Right cardiac atrium (tissue), 5 donors: ENCODE results near the gene REG1A. TPM values are rescaled to one million over a fixed set of nuclear protein-coding genes. Genes with fewer than 3 reads are reported as not detected.
A peak's percentile ranks its signal among the peaks of the same experiment; 100 is the strongest.

Experiments
- ATAC-seq, 2 donors: fragments of 200-7000 bp; cut with Tn5 transposase; one replicate each; pipeline versions ENCODE4 v1.8.0 to v1.9.1; 2020; ENCODE audit warnings: moderate library complexity in 2 of 2, mild to moderate bottlenecking in 1 of 2
- DNase-seq, 3 donors: peaks; one replicate each; pipeline ENCODE4 v3.0.0-alpha.2; 2020
- H3K27ac ChIP-seq: one replicate; pipeline ENCODE4 v1.5.1; 2013; ENCODE audit warnings: mild to moderate bottlenecking, low read length, control low read depth, moderate library complexity
- H3K27me3 ChIP-seq: one replicate; pipeline ENCODE4 v1.6.1; 2013; ENCODE audit not compliant: control insufficient read depth, insufficient read depth
- H3K4me1 ChIP-seq: one replicate; pipeline ENCODE4 v1.6.1; 2013; ENCODE audit warnings: low read length; ENCODE audit not compliant: control insufficient read depth, insufficient read depth
- H3K4me3 ChIP-seq: one replicate; pipeline ENCODE4 v1.5.1; 2013; ENCODE audit warnings: low read length, control low read depth
- H3K9me3 ChIP-seq: one replicate; pipeline ENCODE4 v1.6.1; 2013; ENCODE audit warnings: low read length; ENCODE audit not compliant: control insufficient read depth
- WGBS: extraction: QIAGEN DNeasy Blood & Tissue Kit; methylation state at CpG from one replicate; pipeline ENCODE4 v1.1.7; 2013; 5-methylcytosine and 5-hydroxymethylcytosine counted together
- intact Hi-C, 4 donors: fragments of 100-400 bp; cut with DNase I; formaldehyde crosslinking; loops; one replicate each; pipeline versions ENCODE4 v1.11.0 to v1.14.0; 2022 to 2023
- long read RNA-seq, 4 donors: library from polyadenylated mRNA; unstranded; transcript quantifications; one replicate each; pipeline ENCODE4 v2.0.0, GENCODE V29; 2020 to 2021
- polyA plus RNA-seq: library from polyadenylated mRNA; stranded (reverse); fragments of 200-250 nt; gene quantifications from one replicate; pipeline ENCODE4 v1.2.3, GENCODE V29; 2013
- total RNA-seq, 4 donors: library from RNA; stranded (reverse); fragmentation: NEBNext Ultra II Directional; extraction: Animal tissue kit (Norgen Biotek cat#: 25700); gene quantifications; one replicate each; pipeline ENCODE4 v1.2.1, GENCODE V29; 2021
- donor health status: healthy with polysubstance abuse.
- donor health status: DM: no; HTN: yes; CAD: no.
- donor health status: DM: no; HTN: no; CAD: no.
- donor health status: DM: no; HTN: yes; CAD: no; lungs with severe emphysema.
- donor health status: DM: yes; HTN: yes; CAD: no.

Gene REG1A
- total RNA-seq = 1 to 10 TPM in 1 of 4 donors, not detected in 3; 1.4 TPM
- 1.7 TPM for polyA plus RNA-seq
- long read RNA-seq, donor 1 = 0 reads
- long read RNA-seq, donor 2 = 0 reads
- long read RNA-seq, donor 3 = 0 reads
- long read RNA-seq, donor 4 = 0 reads

GRCh38 chr2:79120194-79120713 is at the start of gene REG1A:
Gene REG1A (plus strand): TSS chr2:79120488. CDS start chr2:79120862, 374 bp downstream.
- H3K27me3 ChIP-seq = no peaks in the 10 kb centered on the region
- DNase-seq = no peak
- 63% methylated on average over 6 of the region's 6 CpGs for WGBS

DNA sequence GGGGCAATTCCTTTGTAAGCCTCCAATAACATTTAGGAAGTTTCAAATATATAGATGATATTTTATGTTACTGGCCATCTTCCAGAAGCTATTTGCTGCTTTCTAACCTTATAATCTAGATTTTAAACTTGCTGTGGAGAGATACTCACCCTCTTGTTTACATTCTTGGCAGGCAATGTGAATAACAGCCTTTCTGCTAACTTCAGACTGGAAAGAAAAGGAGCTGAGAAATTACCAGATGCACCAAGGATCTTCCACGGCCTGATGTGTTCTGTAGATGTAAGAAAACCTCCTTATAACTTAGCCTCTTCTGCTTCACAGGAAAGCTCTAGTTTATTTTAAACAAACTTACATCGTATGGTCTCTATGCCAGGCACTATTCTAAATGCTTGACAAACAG is 49.2 kb upstream of the REG1A start:
- no peaks in the 10 kb centered on the region for H3K4me1 ChIP-seq
- 79% methylated on average over 2 of the region's 2 CpGs for WGBS
- no peaks in the 10 kb centered on the region for H3K9me3 ChIP-seq
- DNase-seq (no peak), ATAC-seq (no peak)
- intact Hi-C loops = no loop called here
- H3K27me3 ChIP-seq = no peaks in the 10 kb centered on the region
- no peak overlapping the region for H3K4me3 ChIP-seq
- H3K27ac ChIP-seq = no peak overlapping the region

More at GRCh38 chr2:79120194-79120713, at the start of gene REG1A:
- Histone ChIP-seq H3K4me1 (no peaks in the 10 kb centered on the region), H3K9me3 (no peaks in the 10 kb centered on the region), H3K27ac (no peak within 1 kb of the TSS), H3K4me3 (no peak within 1 kb of the TSS)
- no peak for ATAC-seq
- intact Hi-C loops = no loop called here

DNA sequence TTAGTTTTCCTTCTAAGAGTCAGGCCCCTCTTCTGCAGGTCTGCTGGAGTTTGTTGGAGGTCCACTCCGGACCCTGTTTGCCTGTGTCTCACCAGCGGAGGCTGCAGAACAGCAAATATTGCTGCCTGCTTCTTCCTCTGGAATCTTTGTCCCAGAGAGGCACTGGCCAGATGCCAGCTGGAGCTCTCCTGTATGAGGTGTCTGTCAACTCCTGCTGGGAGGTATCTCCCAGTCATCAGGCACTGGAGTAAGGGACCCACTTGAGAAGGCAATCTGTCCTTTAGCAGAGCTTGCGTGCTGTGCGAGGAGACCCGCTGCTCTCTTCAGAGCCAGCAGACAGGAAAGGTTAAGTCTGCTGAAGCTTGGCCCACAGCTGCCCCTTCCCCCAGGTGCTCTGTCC is 37.3 kb upstream of the REG1A start:
- no peak overlapping the region for H3K27ac ChIP-seq
- ATAC-seq (no peak), DNase-seq (peak in 1 of 3 donors; percentile 52)
- H3K4me1 ChIP-seq = no peaks in the 10 kb centered on the region
- intact Hi-C loops = no loop called here
- 70% methylated on average over 5 of the region's 5 CpGs for WGBS
- H3K4me3 ChIP-seq = no peak overlapping the region
- no peaks in the 10 kb centered on the region for H3K9me3 ChIP-seq
- H3K27me3 ChIP-seq = no peaks in the 10 kb centered on the region

GRCh38 chr2:79083597-79084251 is 36.6 kb upstream of the REG1A start:
- H3K9me3 ChIP-seq = no peaks in the 10 kb centered on the region
- H3K27me3 ChIP-seq = no peaks in the 10 kb centered on the region
- DNase-seq (no peak), ATAC-seq (no peak)
- no peak overlapping the region for H3K27ac ChIP-seq
- H3K4me1 ChIP-seq = no peaks in the 10 kb centered on the region
- intact Hi-C loops = no loop called here
- H3K4me3 ChIP-seq = no peak overlapping the region

DNA sequence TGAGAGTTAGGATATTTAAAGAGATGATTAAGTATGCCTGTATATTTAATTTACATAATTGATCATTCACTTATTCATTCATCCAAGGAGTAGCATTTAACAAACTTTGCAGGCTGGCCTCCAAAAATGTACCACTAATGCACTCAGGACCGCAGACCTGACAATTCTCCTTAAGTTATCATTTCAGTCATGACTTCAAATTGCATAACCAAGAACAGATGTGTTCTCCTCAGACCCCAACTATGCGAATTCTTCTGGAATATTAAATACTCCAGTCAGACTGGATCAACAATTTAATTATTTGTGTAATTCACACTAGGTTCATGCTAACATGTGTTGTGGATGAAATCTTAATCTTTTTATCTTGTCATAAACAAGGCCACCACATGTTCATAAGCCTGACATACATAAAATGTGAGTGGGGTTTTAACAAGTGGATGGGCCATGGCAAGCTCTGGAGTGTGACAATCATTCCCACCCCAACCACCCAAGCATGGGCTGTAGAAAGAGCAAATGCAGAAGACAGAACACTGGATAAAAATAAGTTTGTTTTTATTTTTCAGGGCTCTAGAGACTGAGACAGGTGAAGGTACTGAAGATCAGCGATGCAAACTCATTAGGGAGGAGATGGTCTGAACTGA is 35.7 kb upstream of the REG1A start:
- ATAC-seq = no peak
- DNase-seq = no peak
- H3K27me3 ChIP-seq = no peaks in the 10 kb centered on the region
- H3K4me3 ChIP-seq = no peak overlapping the region
- no peak overlapping the region for H3K27ac ChIP-seq
- WGBS = 80% methylated on average over 3 of the region's 3 CpGs
- no peaks in the 10 kb centered on the region for H3K9me3 ChIP-seq
- H3K4me1 ChIP-seq = no peaks in the 10 kb centered on the region
- intact Hi-C loops = no loop called here

- 78% methylated on average over 3 of the region's 3 CpGs for WGBS
- H3K4me3 ChIP-seq = no peak overlapping the region
- H3K27me3 ChIP-seq = no peaks in the 10 kb centered on the region
- H3K27ac ChIP-seq = no peak overlapping the region
- intact Hi-C loops = no loop called here
- no peaks in the 10 kb centered on the region for H3K9me3 ChIP-seq
- no peaks in the 10 kb centered on the region for H3K4me1 ChIP-seq
- DNase-seq = no peak
- ATAC-seq = no peak
Measured at GRCh38 chr2:79085382-79085781, 34.9 kb upstream of the REG1A start.

- WGBS = 53% methylated on average over 4 of the region's 4 CpGs
- no peak for ATAC-seq
Measured at GRCh38 chr2:79086255-79086654, 34.0 kb upstream of the REG1A start.

DNA sequence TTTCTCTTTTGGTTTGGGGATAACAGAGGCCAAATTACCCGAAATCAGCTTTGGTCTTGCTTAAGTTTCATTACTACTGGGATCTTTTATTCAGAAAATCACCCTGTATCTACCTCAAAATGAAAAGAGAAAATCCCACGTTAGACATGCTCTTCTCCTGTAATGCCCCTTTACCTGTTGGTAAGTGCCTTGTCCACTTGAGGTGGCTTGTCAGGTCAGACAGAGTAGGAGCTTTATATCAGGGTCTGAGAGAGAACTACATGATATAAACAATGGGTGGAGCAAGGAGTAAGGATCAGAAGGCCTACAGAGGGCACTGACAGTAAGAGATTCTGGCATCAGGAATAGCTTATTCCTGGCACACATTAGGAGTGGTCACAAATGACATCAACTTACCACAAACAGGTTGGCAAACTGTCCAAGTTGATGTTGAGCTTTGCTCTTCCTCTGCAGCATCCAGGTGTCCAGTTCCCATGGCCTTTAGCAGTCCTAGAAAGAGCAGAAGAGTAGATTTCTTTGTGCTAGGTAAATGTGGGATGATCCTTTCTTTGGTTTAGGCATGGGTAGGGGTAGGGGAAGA is 32.4 kb upstream of the REG1A start, which contains the start of gene REG1B:
Gene REG1B, minus strand, starts transcription at position 209 of the 580 bp plus-strand sequence. CDS start 381 bp downstream, outside the sequence.
- DNase-seq (no peak), ATAC-seq (no peak)

More at GRCh38 chr2:79086255-79086654, 34.0 kb upstream of the REG1A start:
- Histone ChIP-seq H3K4me1 (no peaks in the 10 kb centered on the region), H3K4me3 (no peak overlapping the region), H3K27me3 (no peaks in the 10 kb centered on the region), H3K27ac (no peak overlapping the region), H3K9me3 (no peaks in the 10 kb centered on the region)
- no peak for DNase-seq
- intact Hi-C loops = no loop called here

DNA sequence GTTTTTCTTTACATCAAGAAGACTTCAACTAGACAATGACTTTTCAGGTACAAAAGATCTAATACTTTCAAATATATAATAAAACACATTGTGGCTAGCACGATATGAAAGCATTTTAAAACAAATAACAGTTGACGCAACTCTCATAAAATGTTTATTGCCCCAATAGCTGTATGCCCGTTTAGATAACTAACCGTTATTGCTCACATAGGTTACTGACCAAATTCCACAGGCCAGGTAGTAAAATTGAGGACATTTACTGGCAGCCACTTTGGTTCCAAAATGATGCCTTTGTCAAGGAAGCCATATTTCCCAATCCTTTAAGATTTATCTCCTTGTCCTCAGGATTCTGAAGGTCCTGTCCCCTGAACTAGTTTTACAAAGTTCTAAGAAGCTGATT is 29.6 kb upstream of the REG1A start:
- intact Hi-C loops = no loop called here
- no peaks in the 10 kb centered on the region for H3K4me1 ChIP-seq
- no peaks in the 10 kb centered on the region for H3K27me3 ChIP-seq
- ATAC-seq (no peak), DNase-seq (no peak)
- no peak overlapping the region for H3K27ac ChIP-seq
- no peak overlapping the region for H3K4me3 ChIP-seq
- no peaks in the 10 kb centered on the region for H3K9me3 ChIP-seq
- 88% methylated on average over 4 of the region's 4 CpGs for WGBS

More for the DNA sequence above, 32.4 kb upstream of the REG1A start, which contains the start of gene REG1B:
- intact Hi-C loops = no loop called here
- H3K9me3 ChIP-seq = no peaks in the 10 kb centered on the region
- H3K27ac ChIP-seq = no peak within 1 kb of the TSS
- WGBS = 61% methylated on average over 2 of the region's 2 CpGs
- no peak within 1 kb of the TSS for H3K4me3 ChIP-seq
- H3K27me3 ChIP-seq = no peaks in the 10 kb centered on the region
- H3K4me1 ChIP-seq = no peaks in the 10 kb centered on the region

- no peak overlapping the region for H3K27ac ChIP-seq
- no peaks in the 10 kb centered on the region for H3K9me3 ChIP-seq
- intact Hi-C loops = no loop called here
- no peaks in the 10 kb centered on the region for H3K4me1 ChIP-seq
- no peak for ATAC-seq
- DNase-seq = no peak
- H3K4me3 ChIP-seq = no peak overlapping the region
- H3K27me3 ChIP-seq = no peaks in the 10 kb centered on the region
- 87% methylated on average over 6 of the region's 6 CpGs for WGBS
Measured at GRCh38 chr2:79097843-79098242, 22.4 kb upstream of the REG1A start.

- Histone ChIP-seq H3K27me3 (no peaks in the 10 kb centered on the region), H3K4me1 (no peaks in the 10 kb centered on the region), H3K27ac (no peak overlapping the region), H3K9me3 (no peaks in the 10 kb centered on the region), H3K4me3 (no peak overlapping the region)
- DNase-seq (no peak), ATAC-seq (no peak)
- WGBS = 55% methylated on average over 7 of the region's 7 CpGs
- intact Hi-C loops = no loop called here
Measured at GRCh38 chr2:79099140-79099686, 21.1 kb upstream of the REG1A start.
